Suppressor macrophage (primary cell): Measurements from ENCODE around the gene NACA2.
"Not testable (repeated sequence)": the region's sequence is repeated elsewhere in the genome, so short reads cannot be mapped to it uniquely, and the experiment has no call there.

Source experiments
- DNase-seq, 4 experiments: peaks; one replicate each; pipeline ENCODE4 v3.0.0-alpha.2; 2020 to 2022

NACA2 gene

GRCh38 chr17:61598014-61598413, 7.0 kb upstream of the NACA2 start:
- no peak for DNase-seq

GRCh38 chr17:61597607-61598006, 6.6 kb upstream of the NACA2 start:
- DNase-seq = no peak

DNA sequence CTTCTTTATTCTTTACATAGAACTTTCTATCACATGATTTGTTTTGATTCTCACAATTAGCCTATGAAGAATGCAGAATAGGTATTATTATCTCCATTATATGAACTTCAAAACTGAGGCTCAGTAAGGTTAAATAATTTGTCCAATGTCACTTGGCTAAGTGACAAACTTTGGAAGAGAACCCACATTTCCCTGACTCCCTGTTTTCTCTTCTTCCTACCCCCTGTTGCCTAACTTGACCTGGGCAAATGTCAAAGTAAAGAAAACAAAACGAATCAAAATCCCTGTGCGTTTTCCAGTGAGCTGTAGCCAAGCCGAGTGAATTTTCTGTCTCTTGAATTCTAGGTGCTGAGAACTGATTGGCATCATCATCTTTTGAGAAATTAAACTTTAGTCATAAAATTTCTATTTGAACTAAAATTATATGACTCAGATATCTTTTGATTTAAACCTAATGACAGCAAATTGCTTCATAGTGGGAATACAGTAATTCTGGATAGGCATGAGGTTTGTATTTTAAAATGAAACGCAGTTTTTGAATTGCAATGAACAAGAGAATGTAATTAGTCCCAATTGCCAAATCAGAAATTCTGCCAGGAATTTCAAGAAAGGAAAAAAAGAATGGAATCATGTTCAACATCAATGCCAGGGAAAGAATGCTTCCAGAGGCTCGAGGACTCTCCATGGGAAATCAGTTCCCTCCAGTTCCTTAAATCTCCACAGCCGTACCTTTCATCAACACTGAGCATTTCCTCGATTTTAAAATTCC, 4.6 kb upstream of the NACA2 start:
- DNase-seq = no peak

DNA sequence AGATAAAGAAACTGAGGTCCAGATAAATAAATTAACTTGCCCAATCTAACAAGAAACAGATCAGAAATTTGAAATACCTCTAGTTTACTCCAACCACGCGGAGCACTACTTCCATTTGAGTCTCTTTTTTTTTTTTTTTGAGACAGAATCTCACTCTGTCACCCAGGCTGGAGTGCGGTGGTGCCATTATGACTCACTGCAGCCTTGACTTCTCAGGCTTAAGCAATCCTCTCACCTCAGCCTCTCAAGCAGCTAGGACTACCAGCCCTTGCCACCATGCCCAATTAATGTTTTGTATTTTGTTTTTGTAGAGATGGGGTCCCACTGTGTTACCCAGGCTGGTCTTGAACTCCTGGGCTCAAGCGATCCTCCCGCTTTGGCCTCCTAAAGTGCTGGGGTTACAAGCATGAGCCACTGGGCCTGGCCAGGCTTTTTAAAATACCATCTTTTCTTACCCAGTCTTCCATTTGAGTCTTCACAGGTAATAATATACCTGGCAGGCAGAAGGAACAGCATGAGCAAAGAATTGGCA, 3.3 kb upstream of the NACA2 start:
- DNase-seq = no peak

GRCh38 chr17:61593426-61593825, 2.4 kb upstream of the NACA2 start:
- peak in 3 of 4 experiments; percentile 23 to 31 (median 26) for DNase-seq

DNA sequence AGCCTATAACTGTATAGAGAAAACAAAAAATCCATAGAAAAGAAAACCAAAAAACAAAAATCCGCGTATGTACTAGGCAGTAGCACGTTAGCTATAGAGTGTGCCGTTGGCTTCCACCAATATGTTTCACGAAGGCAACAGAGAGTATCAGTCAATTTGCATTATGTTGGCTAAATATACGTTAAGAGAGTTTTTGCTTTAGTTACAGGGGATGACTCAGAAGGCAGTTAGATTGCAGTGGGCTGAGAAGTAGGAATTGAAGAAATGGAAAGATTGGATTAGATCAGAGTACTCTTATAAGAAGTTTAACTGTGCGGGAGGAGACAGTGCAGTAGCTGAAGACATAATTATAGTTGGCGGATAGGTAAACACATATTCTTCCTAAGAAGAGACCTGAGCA, 911 bp upstream of the NACA2 start:
- no peak for DNase-seq

DNA sequence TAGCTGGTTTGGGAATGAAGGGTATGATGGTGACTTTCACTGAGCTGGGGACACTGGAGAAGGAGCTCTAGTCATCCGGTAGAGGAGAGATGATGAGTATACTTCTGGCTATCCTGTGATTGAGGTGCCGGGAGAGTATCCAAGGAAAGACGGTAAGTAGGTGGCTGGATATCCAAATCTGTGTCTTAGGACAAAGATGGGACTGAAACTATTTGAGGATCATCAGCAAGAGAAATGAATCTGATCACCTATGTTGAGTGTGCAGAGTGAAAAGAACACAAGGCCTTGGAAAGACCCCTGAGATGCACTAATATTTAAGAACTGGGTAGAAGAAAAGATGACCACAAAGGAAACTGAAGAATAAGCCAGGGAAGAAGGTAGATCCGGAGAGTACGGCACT, 1.0 kb downstream of the NACA2 start:
- DNase-seq = no peak

GRCh38 chr17:61587807-61588660, 3.0 kb downstream of the NACA2 start:
- no peak for DNase-seq

DNA sequence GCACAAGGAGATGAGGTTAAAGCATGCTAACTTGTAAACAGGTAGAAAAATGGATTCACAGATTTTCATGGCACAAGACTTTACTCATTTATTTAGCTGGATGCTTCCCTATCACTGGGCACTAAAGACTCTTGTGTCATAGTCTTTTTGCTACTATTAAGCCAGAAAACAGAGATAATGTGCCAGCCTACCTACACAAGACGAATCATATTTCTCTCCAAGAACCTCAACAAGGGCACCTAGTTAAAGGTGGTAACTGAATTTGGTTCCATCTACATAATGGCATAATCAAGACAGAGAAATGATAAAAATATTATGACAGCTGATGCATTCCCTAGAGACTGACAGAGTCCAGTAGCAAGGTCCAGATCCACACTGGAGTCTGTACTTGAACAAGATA, 3.8 kb downstream of the NACA2 start:
- no peak for DNase-seq

- not testable (repeated sequence) for DNase-seq
Measured at GRCh38 chr17:61586622-61587021, 4.4 kb downstream of the NACA2 start.

DNA sequence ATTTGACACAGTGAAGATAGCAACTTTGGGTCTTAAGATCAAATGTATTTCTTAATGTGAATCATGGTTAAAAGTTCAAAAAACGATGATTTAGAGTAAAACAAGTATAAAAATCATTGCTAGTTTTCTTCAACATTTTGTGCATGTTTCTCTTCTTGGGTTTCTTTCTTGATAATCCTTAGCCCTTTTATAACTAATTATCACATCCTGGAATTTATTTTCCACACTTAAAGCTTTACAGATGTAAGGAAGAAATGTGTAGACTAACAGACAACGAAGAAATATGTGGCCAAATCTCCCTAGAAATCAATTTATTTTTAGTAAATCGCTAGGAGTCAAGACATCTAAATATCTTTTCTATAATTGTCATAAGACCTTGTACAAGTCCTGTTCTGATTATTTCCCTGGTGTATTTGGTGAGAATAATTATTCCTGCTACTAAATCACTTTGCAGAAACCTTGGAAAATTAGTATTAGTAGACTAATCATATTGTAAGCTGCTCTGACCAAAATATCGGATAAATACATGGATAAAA, 4.9 kb downstream of the NACA2 start:
- no peak for DNase-seq

GRCh38 chr17:61584866-61585265, 6.2 kb downstream of the NACA2 start:
- DNase-seq = no peak

DNA sequence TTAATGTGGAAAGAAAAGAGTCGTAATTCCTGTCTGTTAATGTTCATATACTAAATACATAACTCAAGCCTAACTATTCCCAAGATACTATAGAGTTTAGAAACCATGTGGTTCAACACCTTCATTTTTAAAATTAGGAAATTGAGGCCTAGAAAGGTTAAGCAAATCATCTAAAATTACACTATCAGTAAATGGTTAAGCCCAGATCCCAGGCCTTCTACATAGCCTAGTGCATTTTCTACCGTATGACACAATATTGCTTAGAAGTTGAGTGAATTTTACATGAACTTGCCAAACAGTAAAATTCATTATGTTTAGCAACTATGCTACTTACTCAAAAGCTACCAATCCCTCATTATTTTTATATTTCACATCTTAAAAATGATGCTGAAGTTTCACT, 6.8 kb downstream of the NACA2 start:
- DNase-seq = no peak

DNA sequence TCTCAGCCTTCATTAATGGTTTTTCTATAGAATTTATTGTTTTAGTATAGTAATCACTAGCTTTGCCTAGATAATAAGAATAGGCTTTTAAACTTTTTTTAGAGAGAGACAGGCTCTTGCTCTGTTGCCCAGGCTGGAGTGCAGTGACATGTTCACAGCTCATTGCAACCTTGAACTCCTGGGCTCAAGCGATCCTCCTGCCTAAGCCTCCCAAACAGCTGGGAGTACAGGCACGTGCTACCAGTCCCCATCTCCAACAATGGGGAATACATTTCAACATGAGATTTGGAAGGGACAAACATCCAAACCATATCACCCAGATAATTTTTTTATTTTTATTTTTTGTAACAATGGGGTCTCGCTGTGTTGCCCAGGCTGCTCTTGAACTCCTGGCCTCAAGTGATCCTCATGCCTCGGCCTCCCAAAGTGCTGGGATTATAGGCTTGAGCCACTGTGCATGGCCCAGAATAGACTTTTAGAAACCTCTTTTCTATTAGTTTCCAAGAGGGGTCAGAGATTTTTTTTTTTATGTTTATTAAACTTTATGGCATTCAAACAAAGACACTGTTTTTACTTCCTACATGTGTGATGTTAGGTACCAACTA, 7.3 kb downstream of the NACA2 start:
- no peak for DNase-seq

DNA sequence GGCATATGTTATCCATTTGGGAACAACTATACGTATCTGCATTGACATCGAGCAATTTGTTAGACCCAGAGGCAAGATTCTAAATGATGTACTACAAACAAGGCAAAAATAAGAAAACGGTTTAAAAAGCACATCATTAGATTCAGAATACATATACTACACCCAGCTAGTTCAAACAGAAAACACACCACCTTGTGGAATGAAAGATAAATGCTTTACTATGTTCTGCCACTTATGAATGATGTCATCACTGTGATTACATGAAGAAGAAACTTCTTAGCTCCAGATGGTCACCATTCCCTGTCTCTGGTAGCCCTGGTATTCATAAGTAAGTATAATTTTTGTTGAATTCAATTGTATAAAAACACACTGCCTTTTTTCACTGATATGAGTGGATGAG, 7.8 kb downstream of the NACA2 start:
- peak in 2 of 4 experiments; percentile 46 to 52 for DNase-seq

GRCh38 chr17:61582593-61582992, 8.4 kb downstream of the NACA2 start:
- no peak for DNase-seq

DNA sequence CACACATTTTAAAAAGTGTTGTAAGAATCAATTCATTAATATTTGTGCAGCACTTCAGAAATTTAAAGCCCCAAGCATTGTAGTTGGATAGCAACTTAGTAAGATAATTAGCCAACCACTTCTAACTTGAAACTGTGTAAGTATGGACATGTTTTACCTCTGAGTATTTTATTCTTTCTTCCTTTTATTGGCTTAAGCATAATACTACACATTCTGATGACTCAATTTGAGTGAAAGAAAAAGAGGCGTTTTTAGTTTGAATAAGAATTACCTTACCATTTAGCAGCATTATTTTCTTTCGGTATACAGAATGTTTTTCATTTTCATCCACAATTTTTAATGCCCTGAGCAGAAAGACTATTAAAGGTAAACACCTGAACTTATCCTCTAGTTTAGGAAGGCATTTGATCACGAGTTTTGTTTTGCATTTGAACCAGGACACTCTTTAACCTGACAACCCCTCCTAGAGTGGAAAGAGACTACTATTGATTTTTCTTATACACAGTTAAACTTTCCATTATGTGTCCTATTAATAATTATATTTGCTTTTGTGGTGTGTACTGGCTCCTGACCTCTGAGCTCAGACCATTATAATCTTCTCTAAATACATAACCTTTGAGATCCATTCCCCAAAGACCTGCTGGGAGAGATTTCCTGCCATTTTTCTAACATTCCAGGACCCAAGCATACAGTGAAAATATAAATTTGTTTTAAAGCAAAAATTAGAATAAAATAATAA, 9.2 kb downstream of the NACA2 start:
- DNase-seq = no peak

DNA sequence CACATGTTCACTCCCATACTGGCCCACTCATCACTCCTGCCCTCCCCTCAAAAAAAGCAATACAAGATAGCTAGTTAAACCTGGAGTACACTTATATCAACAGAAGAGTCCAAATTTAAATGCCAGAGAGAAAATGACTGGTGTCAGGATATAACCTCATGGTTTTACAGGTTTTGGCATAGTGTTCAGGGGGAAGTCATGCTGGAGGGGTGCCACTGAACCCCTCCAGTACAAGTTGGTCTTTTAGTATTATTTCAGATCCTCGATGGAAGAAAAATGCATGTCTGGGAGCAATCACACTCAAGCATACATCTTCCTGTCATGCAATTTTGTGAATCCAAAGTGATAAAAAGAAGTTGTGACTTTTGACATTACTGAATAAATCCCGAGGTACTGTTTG, 10.5 kb downstream of the NACA2 start:
- no peak for DNase-seq

- no peak for DNase-seq
Measured at GRCh38 chr17:61579961-61580360, 11.1 kb downstream of the NACA2 start.

GRCh38 chr17:61579347-61579746, 11.7 kb downstream of the NACA2 start:
- DNase-seq = no peak

DNA sequence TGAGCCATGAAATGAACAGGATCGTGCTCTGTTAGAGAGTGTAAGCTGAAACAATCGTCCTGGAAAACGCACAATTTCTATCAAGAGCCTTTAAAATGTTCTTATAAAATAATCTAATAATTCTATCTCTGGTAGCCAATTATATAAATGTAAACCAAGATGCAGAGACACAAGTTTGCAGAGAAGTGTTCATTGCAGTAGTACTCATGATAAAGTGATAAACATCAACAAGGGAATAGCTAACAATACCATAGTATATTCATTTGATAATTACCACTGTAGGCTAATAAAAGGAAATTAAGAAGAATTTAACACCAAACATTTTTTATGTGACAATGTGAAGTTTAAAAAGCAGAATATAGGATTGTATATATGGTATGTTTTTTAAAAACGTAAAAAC, 12.4 kb downstream of the NACA2 start:
- DNase-seq = no peak

DNA sequence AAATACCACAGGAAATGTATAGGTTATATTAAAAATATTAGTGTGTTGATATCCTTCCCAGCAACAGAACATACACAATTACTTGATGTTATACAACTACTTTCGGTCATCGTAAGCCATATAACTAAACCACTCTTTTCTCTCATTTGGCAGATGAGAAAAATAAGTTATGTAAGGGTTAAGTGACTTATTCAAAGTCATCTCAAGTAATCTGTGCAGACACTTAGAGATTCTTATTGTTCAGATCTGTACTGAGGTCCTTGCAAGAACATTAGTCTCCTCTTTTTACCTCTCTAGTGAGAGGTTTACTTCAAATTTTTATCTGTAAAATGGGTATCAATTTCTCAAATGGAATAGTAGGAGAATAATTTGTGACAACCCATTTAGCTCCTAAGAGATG, 15.0 kb downstream of the NACA2 start:
- no peak for DNase-seq
